ENCODE data around the gene MICALL2.

MICALL2 gene

DNA sequence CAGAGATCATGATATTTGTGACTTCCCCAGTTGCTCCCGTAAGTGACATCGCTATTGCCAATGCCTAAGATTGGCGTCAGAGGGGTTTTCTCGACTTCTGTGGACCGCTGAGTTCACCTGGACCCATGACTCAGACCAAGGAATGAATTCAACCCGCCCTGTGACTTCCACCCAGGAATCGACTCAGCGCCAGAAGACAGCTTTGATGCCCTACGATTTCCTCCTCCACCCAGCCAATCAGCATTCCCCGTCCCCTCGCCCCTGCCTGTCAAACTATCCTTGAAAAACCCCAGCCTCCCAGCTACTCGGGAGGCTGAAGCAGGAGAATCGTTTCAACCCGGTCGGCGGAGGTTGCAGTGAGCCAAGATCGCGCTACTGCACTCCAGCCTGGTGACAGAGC is 58.3 kb downstream of the MICALL2 start:
- no peaks in the 10 kb centered on the region for H3K79me2 ChIP-seq (ENCODE audit: insufficient read depth, low read length)
- H3K9me2 ChIP-seq (replicated peaks; ENCODE audit: low read depth, low read length): no peaks in the 10 kb centered on the region
- no peak overlapping the region for H3K9ac ChIP-seq (ENCODE audit: low read depth, low read length, poor library complexity, severe bottlenecking)
- no peak overlapping the region for H2AFZ ChIP-seq (ENCODE audit: low read length)
- no peaks in the 10 kb centered on the region for H3F3A ChIP-seq (ENCODE audit: low read depth)
- H3K4me3 ChIP-seq (ENCODE audit: low read length, poor library complexity, severe bottlenecking): no peak overlapping the region
- H3K4me1 ChIP-seq (ENCODE audit: insufficient read depth, low read length, poor library complexity, severe bottlenecking): no peaks in the 10 kb centered on the region
- H4K20me1 ChIP-seq (ENCODE audit: insufficient read depth, low read length, poor library complexity, severe bottlenecking): no peaks in the 10 kb centered on the region
- no peak for TF ChIP-seq EZH2phosphoT487 (IDR thresholded peaks at IDR 0.05; ENCODE audit: borderline replicate concordance)
- TF ChIP-seq, protein P1, sequence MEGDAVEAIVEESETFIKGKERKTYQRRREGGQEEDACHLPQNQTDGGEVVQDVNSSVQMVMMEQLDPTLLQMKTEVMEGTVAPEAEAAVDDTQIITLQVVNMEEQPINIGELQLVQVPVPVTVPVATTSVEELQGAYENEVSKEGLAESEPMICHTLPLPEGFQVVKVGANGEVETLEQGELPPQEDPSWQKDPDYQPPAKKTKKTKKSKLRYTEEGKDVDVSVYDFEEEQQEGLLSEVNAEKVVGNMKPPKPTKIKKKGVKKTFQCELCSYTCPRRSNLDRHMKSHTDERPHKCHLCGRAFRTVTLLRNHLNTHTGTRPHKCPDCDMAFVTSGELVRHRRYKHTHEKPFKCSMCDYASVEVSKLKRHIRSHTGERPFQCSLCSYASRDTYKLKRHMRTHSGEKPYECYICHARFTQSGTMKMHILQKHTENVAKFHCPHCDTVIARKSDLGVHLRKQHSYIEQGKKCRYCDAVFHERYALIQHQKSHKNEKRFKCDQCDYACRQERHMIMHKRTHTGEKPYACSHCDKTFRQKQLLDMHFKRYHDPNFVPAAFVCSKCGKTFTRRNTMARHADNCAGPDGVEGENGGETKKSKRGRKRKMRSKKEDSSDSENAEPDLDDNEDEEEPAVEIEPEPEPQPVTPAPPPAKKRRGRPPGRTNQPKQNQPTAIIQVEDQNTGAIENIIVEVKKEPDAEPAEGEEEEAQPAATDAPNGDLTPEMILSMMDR (conservative IDR thresholded peaks at IDR 0.05; ENCODE audit: low read length): no peak
- no peaks in the 10 kb centered on the region; the same call in 1 of the 2 replicates for H3K9me3 ChIP-seq (ENCODE audit: insufficient read depth, low read depth, low read length)
- no peaks in the 10 kb centered on the region for H3K27me3 ChIP-seq (ENCODE audit: insufficient read depth, low read length, poor library complexity, severe bottlenecking)
- H3K4me2 ChIP-seq (ENCODE audit: low read depth, low read length, poor library complexity, severe bottlenecking): no peak overlapping the region
- no peaks in the 10 kb centered on the region for H3K36me3 ChIP-seq (ENCODE audit: insufficient read depth, low read length)

DNA sequence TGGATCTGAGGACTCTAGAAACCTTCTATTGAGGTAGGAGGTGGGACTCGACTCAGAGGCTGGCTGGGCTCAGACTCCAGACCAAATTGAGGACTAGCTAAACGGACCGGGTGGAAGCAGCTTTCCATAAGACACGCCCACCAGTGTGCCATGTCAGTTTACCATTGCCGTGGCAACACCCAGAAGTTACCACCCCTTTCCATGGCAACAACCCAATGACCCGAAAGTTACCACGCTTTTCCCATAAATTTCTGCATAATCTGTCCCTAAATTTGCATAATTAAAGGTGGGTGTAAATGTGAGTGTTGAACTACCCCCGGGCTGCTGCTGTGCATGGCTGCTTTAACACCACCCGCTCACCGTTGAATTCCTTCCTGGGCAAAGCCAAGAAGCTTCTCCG is 58.9 kb downstream of the MICALL2 start:
- no peaks in the 10 kb centered on the region for H3F3A ChIP-seq (ENCODE audit: low read depth)
- no peaks in the 10 kb centered on the region for H3K9me2 ChIP-seq (replicated peaks; ENCODE audit: low read depth, low read length)
- no peaks in the 10 kb centered on the region for H3K27me3 ChIP-seq (ENCODE audit: insufficient read depth, low read length, poor library complexity, severe bottlenecking)
- H3K9ac ChIP-seq (ENCODE audit: low read depth, low read length, poor library complexity, severe bottlenecking): no peak overlapping the region
- H4K20me1 ChIP-seq (ENCODE audit: insufficient read depth, low read length, poor library complexity, severe bottlenecking): no peaks in the 10 kb centered on the region
- no peak overlapping the region for H2AFZ ChIP-seq (ENCODE audit: low read length)
- no peak overlapping the region for H3K4me3 ChIP-seq (ENCODE audit: low read length, poor library complexity, severe bottlenecking)
- no peak overlapping the region for H3K4me2 ChIP-seq (ENCODE audit: low read depth, low read length, poor library complexity, severe bottlenecking)
- H3K36me3 ChIP-seq (ENCODE audit: insufficient read depth, low read length): no peaks in the 10 kb centered on the region
- no peaks in the 10 kb centered on the region; the same call in 1 of the 2 replicates for H3K9me3 ChIP-seq (ENCODE audit: insufficient read depth, low read depth, low read length)
- TF ChIP-seq EZH2phosphoT487 (IDR thresholded peaks at IDR 0.05; ENCODE audit: borderline replicate concordance): no peak
- TF ChIP-seq, protein P1 (conservative IDR thresholded peaks at IDR 0.05; ENCODE audit: low read length): no peak
- H3K4me1 ChIP-seq (ENCODE audit: insufficient read depth, low read length, poor library complexity, severe bottlenecking): no peaks in the 10 kb centered on the region
- no peaks in the 10 kb centered on the region for H3K79me2 ChIP-seq (ENCODE audit: insufficient read depth, low read length)

DNA sequence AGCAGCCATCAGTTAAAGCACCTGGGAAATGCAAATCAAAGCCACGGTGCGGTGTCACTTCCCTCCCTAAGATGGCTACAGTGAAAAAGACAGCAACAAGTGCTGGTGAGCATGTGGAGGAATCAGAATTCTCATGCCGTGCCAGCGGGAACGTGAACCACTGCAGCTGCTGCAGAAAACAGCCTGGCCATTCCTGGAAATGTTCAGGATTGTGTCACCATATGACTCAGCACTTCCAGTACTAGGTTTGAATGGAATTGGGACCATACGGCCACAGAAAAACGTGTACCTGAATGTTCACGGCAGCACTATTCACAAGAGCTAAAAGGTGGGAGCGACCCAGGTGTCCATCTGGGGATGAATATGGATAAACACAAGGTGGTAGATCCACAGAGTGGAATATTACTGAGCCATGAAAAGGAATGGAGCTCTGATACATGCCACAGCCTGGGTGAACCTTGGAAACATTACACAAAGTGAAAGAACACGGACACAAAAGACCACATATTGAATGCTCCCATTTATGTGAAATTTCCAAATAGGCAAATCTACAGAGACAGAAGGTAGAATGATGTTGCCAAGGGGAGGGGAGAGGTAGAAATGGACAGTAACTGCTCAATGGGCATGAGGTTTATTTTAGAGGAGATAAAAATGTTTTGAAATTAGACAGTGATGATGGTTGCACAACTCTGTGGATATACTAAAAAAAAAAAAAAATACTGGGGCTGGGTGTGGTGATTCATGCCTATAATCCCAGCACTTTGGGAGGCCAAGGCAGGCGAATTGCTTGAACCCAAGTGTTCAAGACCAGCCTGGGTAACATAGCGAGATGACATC is 61.6 kb downstream of the MICALL2 start:
- H4K20me1 ChIP-seq (ENCODE audit: insufficient read depth, low read length, poor library complexity, severe bottlenecking): no peaks in the 10 kb centered on the region
- H3K4me1 ChIP-seq (ENCODE audit: insufficient read depth, low read length, poor library complexity, severe bottlenecking): no peaks in the 10 kb centered on the region
- no peak overlapping the region for H3K4me2 ChIP-seq (ENCODE audit: low read depth, low read length, poor library complexity, severe bottlenecking)
- no peaks in the 10 kb centered on the region for H3K36me3 ChIP-seq (ENCODE audit: insufficient read depth, low read length)
- H3K9me2 ChIP-seq (replicated peaks; ENCODE audit: low read depth, low read length): no peaks in the 10 kb centered on the region
- TF ChIP-seq, protein P1 (conservative IDR thresholded peaks at IDR 0.05; ENCODE audit: low read length): no peak
- TF ChIP-seq EZH2phosphoT487 (IDR thresholded peaks at IDR 0.05; ENCODE audit: borderline replicate concordance): no peak
- H3K4me3 ChIP-seq (ENCODE audit: low read length, poor library complexity, severe bottlenecking): no peak overlapping the region
- no peaks in the 10 kb centered on the region; the same call in 1 of the 2 replicates for H3K9me3 ChIP-seq (ENCODE audit: insufficient read depth, low read depth, low read length)
- no peaks in the 10 kb centered on the region for H3K27me3 ChIP-seq (ENCODE audit: insufficient read depth, low read length, poor library complexity, severe bottlenecking)
- H2AFZ ChIP-seq (ENCODE audit: low read length): no peak overlapping the region
- H3K9ac ChIP-seq (ENCODE audit: low read depth, low read length, poor library complexity, severe bottlenecking): no peak overlapping the region
- no peaks in the 10 kb centered on the region for H3F3A ChIP-seq (ENCODE audit: low read depth)
- H3K79me2 ChIP-seq (ENCODE audit: insufficient read depth, low read length): no peaks in the 10 kb centered on the region
